HL-60 (cell line): ENCODE data around the gene CRIP1.

Experiments
- GABPA ChIP-seq: IDR thresholded peaks from 2 replicates; pipeline ENCODE4 v1.6.1; 2012; ENCODE audit warnings: low read depth
- POLR2AphosphoS5 ChIP-seq: IDR thresholded peaks from 2 replicates; pipeline ENCODE4 v1.6.1; 2012; ENCODE audit warnings: low read depth
- REST ChIP-seq: IDR thresholded peaks from 2 replicates; pipeline ENCODE4 v1.6.1; 2012; ENCODE audit warnings: low read depth; ENCODE audit not compliant: insufficient replicate concordance
- TF ChIP-seq, protein P1 (sequence below): IDR thresholded peaks from one replicate; pipeline ENCODE4 v1.5.1; 2011; ENCODE audit warnings: low read length, control low read depth, inconsistent platforms; ENCODE audit not compliant: insufficient read depth

- TF ChIP-seq, protein P1, sequence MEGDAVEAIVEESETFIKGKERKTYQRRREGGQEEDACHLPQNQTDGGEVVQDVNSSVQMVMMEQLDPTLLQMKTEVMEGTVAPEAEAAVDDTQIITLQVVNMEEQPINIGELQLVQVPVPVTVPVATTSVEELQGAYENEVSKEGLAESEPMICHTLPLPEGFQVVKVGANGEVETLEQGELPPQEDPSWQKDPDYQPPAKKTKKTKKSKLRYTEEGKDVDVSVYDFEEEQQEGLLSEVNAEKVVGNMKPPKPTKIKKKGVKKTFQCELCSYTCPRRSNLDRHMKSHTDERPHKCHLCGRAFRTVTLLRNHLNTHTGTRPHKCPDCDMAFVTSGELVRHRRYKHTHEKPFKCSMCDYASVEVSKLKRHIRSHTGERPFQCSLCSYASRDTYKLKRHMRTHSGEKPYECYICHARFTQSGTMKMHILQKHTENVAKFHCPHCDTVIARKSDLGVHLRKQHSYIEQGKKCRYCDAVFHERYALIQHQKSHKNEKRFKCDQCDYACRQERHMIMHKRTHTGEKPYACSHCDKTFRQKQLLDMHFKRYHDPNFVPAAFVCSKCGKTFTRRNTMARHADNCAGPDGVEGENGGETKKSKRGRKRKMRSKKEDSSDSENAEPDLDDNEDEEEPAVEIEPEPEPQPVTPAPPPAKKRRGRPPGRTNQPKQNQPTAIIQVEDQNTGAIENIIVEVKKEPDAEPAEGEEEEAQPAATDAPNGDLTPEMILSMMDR: no peak
- TF ChIP-seq REST (no peak), GABPA (no peak), POLR2AphosphoS5 (no peak)
These were observed 5.6 kb downstream of the CRIP1 start for GRCh38 chr14:105492031-105492970.
